Measurements from ENCODE around the gene RPAP3. TPM values are rescaled to one million over a fixed set of nuclear protein-coding genes. Genes with fewer than 3 reads are reported as not detected.

Gene RPAP3
- total and polyA plus RNA-seq, 2 of the 4 experiments (the other 2 are of a cell fraction), result 10.6 to 13.4 TPM

DNA sequence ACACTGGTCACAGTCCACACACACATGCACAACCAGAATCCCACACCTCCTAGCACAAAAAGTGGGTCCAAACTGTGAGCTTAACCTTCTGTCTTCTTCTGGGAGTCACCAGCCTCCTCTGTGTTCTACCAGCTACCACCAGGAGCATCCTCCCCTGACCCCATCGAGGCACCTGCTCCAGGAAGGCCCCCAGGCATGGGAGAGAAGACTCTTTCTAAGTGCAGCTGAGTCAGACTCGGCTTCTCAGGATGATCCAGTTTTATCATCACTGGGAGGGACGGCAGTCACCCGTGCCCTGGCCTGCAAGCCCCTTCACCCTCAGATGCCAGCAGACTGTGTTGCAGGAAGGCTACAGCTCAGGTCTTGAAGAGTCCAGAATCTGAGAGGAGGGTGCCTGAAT lies 27.3 kb upstream of the RPAP3 start (continued):
- TF ChIP-seq RAD21 (IDR thresholded peaks at IDR 0.05; ENCODE audit: low read length), result no peak
- TF ChIP-seq CEBPB (IDR thresholded peaks at IDR 0.05; ENCODE audit: low read depth, low read length), result no peak
- TF ChIP-seq RFX5 (IDR thresholded peaks at IDR 0.05; ENCODE audit: low read depth, low read length), result no peak

DNA sequence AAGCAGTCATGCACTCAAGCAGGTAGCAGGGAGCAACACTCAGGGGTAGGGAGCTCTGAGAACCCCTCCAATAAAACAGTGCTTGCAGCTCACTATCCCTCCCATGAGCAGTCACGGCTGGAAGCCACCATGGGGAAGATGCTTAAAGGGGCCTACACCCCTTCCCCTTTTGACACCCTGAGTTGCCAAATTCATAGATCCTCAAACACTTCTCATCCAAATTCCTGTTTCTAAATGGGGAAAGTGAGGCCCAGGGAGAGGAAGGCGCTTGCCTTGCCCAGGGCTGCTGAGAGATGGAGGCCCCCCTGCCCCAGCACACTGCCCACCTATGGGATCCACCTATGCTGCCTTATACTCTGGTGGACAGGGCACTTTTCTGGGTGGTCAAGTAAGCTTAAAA lies 26.7 kb upstream of the RPAP3 start:
- no peak overlapping the region for H3K56ac ChIP-seq (ENCODE audit: extremely low read depth, insufficient read depth, low read length)
- no peak overlapping the region for H2AK9ac ChIP-seq (replicated peaks; ENCODE audit: low read depth, low read length, poor library complexity)
- no peaks in the 10 kb centered on the region for H3K9me3 ChIP-seq (ENCODE audit: control insufficient read depth, insufficient read depth, low read length)
- no peak overlapping the region for H4K8ac ChIP-seq (ENCODE audit: low read depth in 2 of 2, low read length in 2 of 2)
- H3K4ac ChIP-seq (ENCODE audit: low read depth, low read length), result no peak overlapping the region
- no peak for ATAC-seq (ENCODE audit: low read depth)
- H3K9me1 ChIP-seq (ENCODE audit: insufficient read depth, low read length), result peaks cover 15% of the 10 kb centered on the region
- ChIA-PET CTCF (interaction anchor here (0.6 kb wide), 1 partner anchor 317 kb away, joined by 3 read pairs; no protein-coding TSS in a partner anchor), POLR2A (ENCODE audit: unreplicated experiment) (no interaction called here)
- no CpG with 5 or more reads among the region's 2 CpGs for WGBS, 2 experiments (ENCODE audit: extremely low coverage in 2 of 2, insufficient read length in 1 of 2)
- no peak overlapping the region for H4K5ac ChIP-seq (ENCODE audit: low read depth, low read length)
- in situ Hi-C loops (cut with MboI; ENCODE audit: low sequenced_read_pairs) (no loop called here), intact Hi-C loops (cut with micrococcal nuclease) (no loop called here), dilution Hi-C loops (cut with HindIII; ENCODE audit: low sequenced_read_pairs, unreplicated experiment) (no loop called here)
- no peak overlapping the region for H3K4me3 ChIP-seq (ENCODE audit: insufficient read depth, low read depth, low read length)
- no peak overlapping the region for H4K91ac ChIP-seq (ENCODE audit: insufficient read depth, low read depth, low read length)
- no peak overlapping the region for H3K9ac ChIP-seq (ENCODE audit: low read depth, low read length)
- H2BK15ac ChIP-seq (ENCODE audit: low read depth, low read length), result no peak overlapping the region
- no peaks in the 10 kb centered on the region for H4K20me1 ChIP-seq (ENCODE audit: insufficient read depth, low read length)
- no peak overlapping the region for H2AK5ac ChIP-seq (ENCODE audit: low read depth, low read length)
- no peak overlapping the region for H3K23ac ChIP-seq (ENCODE audit: low read depth, low read length)
- H2BK5ac ChIP-seq (ENCODE audit: low read depth, low read length, poor library complexity, severe bottlenecking), result no peak overlapping the region
- no peak overlapping the region for H3K18ac ChIP-seq (ENCODE audit: low read depth, low read length)
- no peaks in the 10 kb centered on the region for H3K27me3 ChIP-seq (ENCODE audit: control insufficient read depth, insufficient read depth, low read length)
- H2BK20ac ChIP-seq (ENCODE audit: low read depth, low read length), result no peak overlapping the region
- no peak overlapping the region for H3K27ac ChIP-seq (ENCODE audit: insufficient read depth, low read length)
- H3K14ac ChIP-seq (replicated peaks; ENCODE audit: low read depth, low read length), result no peak overlapping the region
- H3K4me2 ChIP-seq (ENCODE audit: low read depth, low read length), result no peak overlapping the region
- BruUV-seq (replicated peaks), result no TSS peak
- H3K36me3 ChIP-seq (ENCODE audit: control insufficient read depth, insufficient read depth, low read length), result no peaks in the 10 kb centered on the region
- no peak for DNase-seq
- TF ChIP-seq POLR2A (IDR thresholded peaks at IDR 0.05; ENCODE audit: low read depth, low read length) (no peak), CEBPB (IDR thresholded peaks at IDR 0.05; ENCODE audit: low read depth, low read length) (no peak), MAFK (IDR thresholded peaks at IDR 0.05; ENCODE audit: low read depth, low read length) (no peak), NFE2L2 (IDR thresholded peaks at IDR 0.05; ENCODE audit: low read depth, low read length) (no peak), BHLHE40 (IDR thresholded peaks at IDR 0.05; ENCODE audit: low read depth, low read length) (no peak), RCOR1 (IDR thresholded peaks at IDR 0.05; ENCODE audit: insufficient replicate concordance, low read length) (no peak), FOS (IDR thresholded peaks at IDR 0.05; ENCODE audit: low read depth, low read length) (no peak), MAZ (IDR thresholded peaks at IDR 0.05; ENCODE audit: borderline replicate concordance, low read depth, low read length) (no peak), RFX5 (IDR thresholded peaks at IDR 0.05; ENCODE audit: low read depth, low read length) (no peak), SMC3 (IDR thresholded peaks at IDR 0.05; ENCODE audit: low read depth, low read length) (no peak), RAD21 (IDR thresholded peaks at IDR 0.05; ENCODE audit: low read length) (no peak), MXI1 (IDR thresholded peaks at IDR 0.05; ENCODE audit: borderline replicate concordance, low read depth, low read length) (no peak)
- TF ChIP-seq, protein P1, sequence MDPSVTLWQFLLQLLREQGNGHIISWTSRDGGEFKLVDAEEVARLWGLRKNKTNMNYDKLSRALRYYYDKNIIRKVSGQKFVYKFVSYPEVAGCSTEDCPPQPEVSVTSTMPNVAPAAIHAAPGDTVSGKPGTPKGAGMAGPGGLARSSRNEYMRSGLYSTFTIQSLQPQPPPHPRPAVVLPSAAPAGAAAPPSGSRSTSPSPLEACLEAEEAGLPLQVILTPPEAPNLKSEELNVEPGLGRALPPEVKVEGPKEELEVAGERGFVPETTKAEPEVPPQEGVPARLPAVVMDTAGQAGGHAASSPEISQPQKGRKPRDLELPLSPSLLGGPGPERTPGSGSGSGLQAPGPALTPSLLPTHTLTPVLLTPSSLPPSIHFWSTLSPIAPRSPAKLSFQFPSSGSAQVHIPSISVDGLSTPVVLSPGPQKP (IDR thresholded peaks at IDR 0.05; ENCODE audit: borderline replicate concordance, low read depth, low read length), result no peak
- TF ChIP-seq, protein P2, sequence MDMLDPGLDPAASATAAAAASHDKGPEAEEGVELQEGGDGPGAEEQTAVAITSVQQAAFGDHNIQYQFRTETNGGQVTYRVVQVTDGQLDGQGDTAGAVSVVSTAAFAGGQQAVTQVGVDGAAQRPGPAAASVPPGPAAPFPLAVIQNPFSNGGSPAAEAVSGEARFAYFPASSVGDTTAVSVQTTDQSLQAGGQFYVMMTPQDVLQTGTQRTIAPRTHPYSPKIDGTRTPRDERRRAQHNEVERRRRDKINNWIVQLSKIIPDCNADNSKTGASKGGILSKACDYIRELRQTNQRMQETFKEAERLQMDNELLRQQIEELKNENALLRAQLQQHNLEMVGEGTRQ (IDR thresholded peaks at IDR 0.05; ENCODE audit: low read depth, low read length), result no peak
- TF ChIP-seq, protein P3, sequence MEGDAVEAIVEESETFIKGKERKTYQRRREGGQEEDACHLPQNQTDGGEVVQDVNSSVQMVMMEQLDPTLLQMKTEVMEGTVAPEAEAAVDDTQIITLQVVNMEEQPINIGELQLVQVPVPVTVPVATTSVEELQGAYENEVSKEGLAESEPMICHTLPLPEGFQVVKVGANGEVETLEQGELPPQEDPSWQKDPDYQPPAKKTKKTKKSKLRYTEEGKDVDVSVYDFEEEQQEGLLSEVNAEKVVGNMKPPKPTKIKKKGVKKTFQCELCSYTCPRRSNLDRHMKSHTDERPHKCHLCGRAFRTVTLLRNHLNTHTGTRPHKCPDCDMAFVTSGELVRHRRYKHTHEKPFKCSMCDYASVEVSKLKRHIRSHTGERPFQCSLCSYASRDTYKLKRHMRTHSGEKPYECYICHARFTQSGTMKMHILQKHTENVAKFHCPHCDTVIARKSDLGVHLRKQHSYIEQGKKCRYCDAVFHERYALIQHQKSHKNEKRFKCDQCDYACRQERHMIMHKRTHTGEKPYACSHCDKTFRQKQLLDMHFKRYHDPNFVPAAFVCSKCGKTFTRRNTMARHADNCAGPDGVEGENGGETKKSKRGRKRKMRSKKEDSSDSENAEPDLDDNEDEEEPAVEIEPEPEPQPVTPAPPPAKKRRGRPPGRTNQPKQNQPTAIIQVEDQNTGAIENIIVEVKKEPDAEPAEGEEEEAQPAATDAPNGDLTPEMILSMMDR (conservative IDR thresholded peaks at IDR 0.05; ENCODE audit: low read depth, low read length), result no peak
- H2BK120ac ChIP-seq (ENCODE audit: low read depth, low read length), result no peak overlapping the region
- no peaks in the 10 kb centered on the region for H3K79me1 ChIP-seq (ENCODE audit: low read depth in 1 of 2, low read length in 2 of 2)
- H3K4me1 ChIP-seq (ENCODE audit: control insufficient read depth, insufficient read depth, low read length), result peaks cover 25% of the 10 kb centered on the region
- H2AFZ ChIP-seq (replicated peaks; ENCODE audit: low read length, poor library complexity), result no peak overlapping the region
